ENCODE data around the gene AKAP5. TPM values are rescaled to one million over a fixed set of nuclear protein-coding genes. Genes with fewer than 3 reads are reported as not detected.

The AKAP5 gene
- total RNA-seq, 6 experiments from 2014 or later: 0.94 to 1.3 (median 1.2) TPM

- Mint-ChIP-seq H3K27ac (no peak overlapping the region), H3K36me3 (ENCODE audit: low read depth) (no peaks in the 10 kb centered on the region; the same call in 1 of the 2 replicates), H3K4me1 (ENCODE audit: low read depth) (no peaks in the 10 kb centered on the region), H3K27me3 (ENCODE audit: insufficient read depth) (no peaks in the 10 kb centered on the region), H3K4me3 (no peak overlapping the region), H3K9me3 (no peaks in the 10 kb centered on the region)
- no peak for DNase-seq
- no peak for TF ChIP-seq CTCF (IDR thresholded peaks at IDR 0.05)
These were observed 26.3 kb downstream of the AKAP5 start for GRCh38 chr14:64491637-64492036.

- Mint-ChIP-seq H3K36me3 (ENCODE audit: low read depth) (no peaks in the 10 kb centered on the region; the same call in 1 of the 2 replicates), H3K27me3 (ENCODE audit: insufficient read depth) (no peaks in the 10 kb centered on the region), H3K4me1 (ENCODE audit: low read depth) (no peaks in the 10 kb centered on the region), H3K27ac (no peak overlapping the region), H3K9me3 (no peaks in the 10 kb centered on the region), H3K4me3 (no peak overlapping the region)
- no peak for TF ChIP-seq CTCF (IDR thresholded peaks at IDR 0.05)
- DNase-seq: no peak
These were observed 28.2 kb downstream of the AKAP5 start for GRCh38 chr14:64493455-64493854.

DNA sequence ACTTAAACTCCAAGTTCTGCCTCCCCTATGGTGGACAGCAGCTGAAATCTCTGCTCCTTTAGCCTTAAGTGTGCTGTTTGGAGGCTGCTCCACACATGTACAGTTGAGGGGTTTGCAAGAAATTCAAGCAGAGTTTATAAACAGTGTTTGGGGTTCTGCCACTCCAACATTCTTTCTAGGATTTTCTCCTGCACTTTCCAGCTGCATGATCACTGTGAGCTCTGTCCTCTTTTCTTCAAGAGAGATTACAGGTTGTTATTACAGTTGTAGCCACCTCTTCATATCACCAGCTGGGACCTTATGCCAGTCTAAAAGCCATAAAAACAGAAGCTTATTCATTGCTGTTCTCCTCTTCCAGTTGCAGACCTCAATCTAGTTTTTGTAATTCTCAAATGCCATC is 30.0 kb downstream of the AKAP5 start:
- H3K4me1 Mint-ChIP-seq (ENCODE audit: low read depth): peaks cover 7% of the 10 kb centered on the region
- no peaks in the 10 kb centered on the region for H3K36me3 Mint-ChIP-seq (ENCODE audit: low read depth)
- no peak overlapping the region for H3K4me3 Mint-ChIP-seq
- no peaks in the 10 kb centered on the region for H3K9me3 Mint-ChIP-seq
- DNase-seq: no peak
- H3K27me3 Mint-ChIP-seq (ENCODE audit: insufficient read depth): no peaks in the 10 kb centered on the region
- TF ChIP-seq CTCF (IDR thresholded peaks at IDR 0.05): no peak
- no peak overlapping the region for H3K27ac Mint-ChIP-seq

- TF ChIP-seq CTCF (IDR thresholded peaks at IDR 0.05): no peak
- Mint-ChIP-seq H3K4me1 (ENCODE audit: low read depth) (peaks cover 23% of the 10 kb centered on the region), H3K4me3 (no peak overlapping the region), H3K36me3 (ENCODE audit: low read depth) (no peaks in the 10 kb centered on the region), H3K27me3 (ENCODE audit: insufficient read depth) (no peaks in the 10 kb centered on the region), H3K27ac (no peak overlapping the region), H3K9me3 (no peaks in the 10 kb centered on the region)
- no peak for DNase-seq
These were observed 31.5 kb downstream of the AKAP5 start for GRCh38 chr14:64496764-64497163.

DNA sequence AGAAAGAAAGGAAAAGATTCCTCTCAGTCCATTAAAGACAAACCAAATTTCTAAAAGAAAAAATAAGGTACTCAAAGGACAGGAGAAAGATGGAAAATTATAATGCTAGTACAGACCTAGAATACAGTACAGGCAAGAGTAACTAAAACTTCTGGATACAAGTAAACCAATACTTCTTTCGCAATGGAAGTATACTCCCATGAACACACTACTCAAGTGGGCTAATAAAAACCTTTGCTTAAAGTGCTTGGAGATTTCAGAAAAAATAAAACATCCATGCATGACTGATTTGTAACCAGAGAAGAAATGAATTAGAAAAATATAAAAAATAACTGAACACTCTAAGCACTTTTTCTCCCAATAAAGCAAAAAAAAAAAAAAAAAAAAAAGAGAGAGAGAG is 34.8 kb downstream of the AKAP5 start:
- TF ChIP-seq CTCF (IDR thresholded peaks at IDR 0.05): no peak
- Mint-ChIP-seq H3K27ac (peak overlapping the region; percentile 22; the same call in 1 of the 2 replicates), H3K36me3 (ENCODE audit: low read depth) (peaks cover under 1% of the 10 kb centered on the region; the same call in 1 of the 2 replicates), H3K9me3 (no peaks in the 10 kb centered on the region), H3K4me1 (ENCODE audit: low read depth) (peaks cover 36% of the 10 kb centered on the region), H3K4me3 (no peak overlapping the region; the same call in 1 of the 2 replicates), H3K27me3 (ENCODE audit: insufficient read depth) (0 out of 2 replicates have a peak, but pooled peaks cover 3% of the 10 kb centered on the region)
- no peak for DNase-seq

All from HFFc6 (cell line).